GM12878 (cell line): Measurements from ENCODE around the gene PSPC1. TPM values are rescaled to one million over a fixed set of nuclear protein-coding genes. Genes with fewer than 3 reads are reported as not detected.

Source experiments
- ATAC-seq: fragments of 200-7000 bp; cut with Tn5 transposase; 3 replicates; pipeline ENCODE4 v1.9.1; 2020; ENCODE audit warnings: mild to moderate bottlenecking, moderate library complexity
- BruUV-seq: library from RNA; stranded (reverse); fragments of 400-500 nt; replicated peaks from 2 replicates; lab custom pipeline; 2021; lab: Mats Ljungman, UMichigan
- CTCF ChIA-PET: fragments of 300-600 bp; sonication (Branson Sonifier 250); formaldehyde crosslinking; extraction: SDS; loops from one replicate; lab custom pipeline; 2021; ENCODE audit warnings: inconsistent platforms; lab: Yijun Ruan, JAX
- POLR2A ChIA-PET: fragments of 350-600 bp; formaldehyde crosslinking; extraction: SDS; loops from one replicate; lab custom pipeline; 2021; ENCODE audit warnings: inconsistent platforms; lab: Charles Lee
- RAD21 ChIA-PET: fragments of 300-600 bp; sonication (Branson Sonifier 250); formaldehyde crosslinking; loops from one replicate; lab custom pipeline; 2023; ENCODE audit warnings: antibody characterized with exemption; ENCODE audit not compliant: unreplicated experiment; lab: Charles Lee
- SMC1A ChIA-PET: fragments of 300-600 bp; sonication (Branson Sonifier 250); formaldehyde crosslinking; loops from one replicate; lab custom pipeline; 2023; ENCODE audit not compliant: unreplicated experiment, uncharacterized antibody; lab: Charles Lee
- DNase-seq: peaks from one replicate; pipeline ENCODE4 v3.0.0-alpha.2; 2011; ENCODE audit warnings: low read depth, low spot score
- FAIRE-seq: peaks from 3 replicates; lab custom pipeline; 2011; peaks lifted over from hg19 to GRCh38; lab: Jason Lieb, UNC
- H2AFZ ChIP-seq: 2 replicates; pipeline ENCODE4 v1.6.0; 2011; ENCODE audit warnings: low read depth, low read length, control low read depth; ENCODE audit not compliant: control insufficient read depth
- H3K27ac ChIP-seq: 2 replicates; pipeline ENCODE4 v1.5.1; 2011; ENCODE audit warnings: control low read depth; ENCODE audit not compliant: control insufficient read depth, insufficient read depth
- H3K27me3 ChIP-seq, 2 experiments: replicated peaks in 1 of 2; 2 replicates each; pipeline versions ENCODE4 v1.6.0 to v1.6.1; 2011; ENCODE audit warnings: low read length in 1 of 2; ENCODE audit not compliant: control insufficient read depth in 2 of 2, insufficient read depth in 2 of 2
- H3K36me3 ChIP-seq, 2 experiments: 2 replicates each; pipeline ENCODE4 v1.5.1; 2011; ENCODE audit warnings: low read length in 1 of 2; ENCODE audit not compliant: control insufficient read depth in 2 of 2, insufficient read depth in 2 of 2
- H3K4me1 ChIP-seq: 2 replicates; pipeline ENCODE4 v1.6.1; 2011; ENCODE audit warnings: mild to moderate bottlenecking, low read length, moderate library complexity, mixed read lengths; ENCODE audit not compliant: control insufficient read depth, insufficient read depth
- H3K4me2 ChIP-seq: 2 replicates; pipeline ENCODE4 v1.6.0; 2011; ENCODE audit warnings: control low read depth; ENCODE audit not compliant: control insufficient read depth, insufficient read depth
- H3K4me3 ChIP-seq: fragments of 200-600 bp; sonication (generic); 2 replicates; pipeline ENCODE4 v1.5.1; 2016
- H3K79me2 ChIP-seq: 2 replicates; pipeline ENCODE4 v1.6.0; 2011; ENCODE audit warnings: low read length; ENCODE audit not compliant: control insufficient read depth, insufficient read depth
- H3K9ac ChIP-seq: 2 replicates; pipeline ENCODE4 v1.8.0; 2011; ENCODE audit warnings: low read length, control low read depth, mixed read lengths; ENCODE audit not compliant: control insufficient read depth, insufficient read depth
- H3K9me3 ChIP-seq: replicated peaks from 3 replicates; pipeline ENCODE4 v1.5.1; 2011; ENCODE audit warnings: mild to moderate bottlenecking, low read length; ENCODE audit not compliant: control insufficient read depth, insufficient read depth
- H4K20me1 ChIP-seq: 2 replicates; pipeline ENCODE4 v1.6.0; 2011; ENCODE audit not compliant: control insufficient read depth, insufficient read depth
- ATF2 ChIP-seq: IDR thresholded peaks from 2 replicates; pipeline ENCODE4 v1.6.1; 2012; ENCODE audit warnings: low read length, inconsistent platforms
- CBX5 ChIP-seq: sonication (generic); IDR thresholded peaks from 2 replicates; pipeline ENCODE4 v1.6.1; 2016; ENCODE audit warnings: low read depth, moderate library complexity, mild to moderate bottlenecking, inconsistent platforms
- CEBPB ChIP-seq, 2 experiments: fragments of 150-350 bp in 1 of 2; IDR thresholded peaks; 2 replicates each; pipeline ENCODE4 v1.6.1; 2012 to 2014; ENCODE audit warnings: low read depth in 2 of 2, low read length in 2 of 2, borderline replicate concordance in 1 of 2, inconsistent platforms in 1 of 2
- EED ChIP-seq: sonication (generic); IDR thresholded peaks from 2 replicates; pipeline ENCODE4 v1.6.1; 2016; ENCODE audit warnings: antibody characterized with exemption, low read depth
- NRF1 ChIP-seq: conservative IDR thresholded peaks from 2 replicates; pipeline ENCODE4 v1.6.1; 2011; ENCODE audit warnings: mild to moderate bottlenecking, low read depth, low read length, improper control_type of control experiment
- SMAD1 ChIP-seq: fragments of 450-650 bp; IDR thresholded peaks from 2 replicates; pipeline ENCODE4 v1.6.1; 2018; ENCODE audit warnings: mild to moderate bottlenecking, low read depth; ENCODE audit not compliant: partially characterized antibody
- STAT3 ChIP-seq: IDR thresholded peaks from 2 replicates; pipeline ENCODE4 v1.6.1; 2011; ENCODE audit warnings: low read depth, low read length, improper control_type of control experiment
- in situ Hi-C: fragments of 300-500 bp; cut with MboI; formaldehyde crosslinking; loops from 9 replicates; pipeline ENCODE4 v1.14.3; 2018; ENCODE audit warnings: mixed read lengths
- intact Hi-C: fragments of 100-400 bp; cut with micrococcal nuclease; formaldehyde crosslinking; loops from one replicate; pipeline ENCODE4 v1.14.2; 2022; ENCODE audit not compliant: unreplicated experiment
- polyA plus RNA-seq, 11 experiments: library from polyadenylated mRNA; depleted of rRNA in 4 of 11; unstranded in 6 of 11; stranded (reverse) in 5 of 11; fragments of >200 nt; fragmentation: Nextera tagmentation in 4 of 11; fragmentation: Illumina TruSeq in 1 of 11; extraction: Ambion mirVana in 4 of 11; extraction: Trizol in 1 of 11; gene quantifications; 1 replicate in 1 of 11; 2 replicates in 10 of 11; pipeline versions ENCODE4 v1.2.1 to v1.2.3, GENCODE V29; 2011 to 2016; ENCODE audit warnings: inconsistent platforms in 2 of 11, missing spikeins in 2 of 11, low read depth in 1 of 11
- total RNA-seq, 4 experiments: library from RNA; depleted of rRNA in 3 of 4; stranded (reverse); fragments of >200 nt in 3 of 4; fragmentation: Illumina TruSeq in 1 of 4; extraction: Trizol in 1 of 4; gene quantifications; 2 replicates each; pipeline versions ENCODE4 v1.2.1 to v1.2.3, GENCODE V29; 2013 to 2021
- TF ChIP-seq, protein P1 (sequence below): IDR thresholded peaks from 2 replicates; pipeline ENCODE4 v1.6.1; 2012; ENCODE audit warnings: low read depth, low read length, improper control_type of control experiment

Gene PSPC1
- total and polyA plus RNA-seq, 10 of the 15 experiments (the other 5 are each of a cell fraction or from before 2014, with no cell fraction given) = 17.7 to 76.3 (median 66.8) TPM

GRCh38 chr13:19658831-19659230 lies 123.9 kb downstream of the PSPC1 start:
- BruUV-seq = no TSS peak
- H3K4me1 ChIP-seq = 0 out of 2 replicates have a peak, but pooled peaks cover 5% of the 10 kb centered on the region
- ATAC-seq (no peak), DNase-seq (no peak), FAIRE-seq (no peak)
- H3K4me3 ChIP-seq = no peak overlapping the region
- CTCF ChIA-PET = no interaction called here
- no peak overlapping the region for H2AFZ ChIP-seq
- no peaks in the 10 kb centered on the region for H3K9me3 ChIP-seq
- no peak overlapping the region for H3K4me2 ChIP-seq
- no peaks in the 10 kb centered on the region for H3K79me2 ChIP-seq
- SMC1A ChIA-PET = no interaction called here
- RAD21 ChIA-PET = no interaction called here
- no peaks in the 10 kb centered on the region for H3K27me3 ChIP-seq
- no peaks in the 10 kb centered on the region; the same call in 1 of the 2 replicates for H4K20me1 ChIP-seq
- TF ChIP-seq NRF1 (no peak), ATF2 (no peak), EED (no peak), STAT3 (no peak), SMAD1 (no peak), CBX5 (no peak), CEBPB (IDR thresholded peaks at IDR 0.05; ENCODE audit: borderline replicate concordance in 1 of 2, low read depth in 2 of 2, low read length in 2 of 2) (no peak)
- TF ChIP-seq, protein P1, sequence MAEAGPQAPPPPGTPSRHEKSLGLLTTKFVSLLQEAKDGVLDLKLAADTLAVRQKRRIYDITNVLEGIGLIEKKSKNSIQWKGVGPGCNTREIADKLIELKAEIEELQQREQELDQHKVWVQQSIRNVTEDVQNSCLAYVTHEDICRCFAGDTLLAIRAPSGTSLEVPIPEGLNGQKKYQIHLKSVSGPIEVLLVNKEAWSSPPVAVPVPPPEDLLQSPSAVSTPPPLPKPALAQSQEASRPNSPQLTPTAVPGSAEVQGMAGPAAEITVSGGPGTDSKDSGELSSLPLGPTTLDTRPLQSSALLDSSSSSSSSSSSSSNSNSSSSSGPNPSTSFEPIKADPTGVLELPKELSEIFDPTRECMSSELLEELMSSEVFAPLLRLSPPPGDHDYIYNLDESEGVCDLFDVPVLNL = no peak
- TF ChIP-seq, all 136 proteins: peak for 0
- in situ Hi-C loops = no loop called here
- Histone ChIP-seq H3K9ac (no peak overlapping the region), H3K27ac (no peak overlapping the region), H3K36me3 (peaks cover 7 to 32% of the 10 kb centered on the region in 2 experiments)
- intact Hi-C loops = no loop called here
- POLR2A ChIA-PET = no interaction called here
